Heart right ventricle (tissue), 16 donors: ENCODE measurements around the gene YPEL2. TPM values are rescaled to one million over a fixed set of nuclear protein-coding genes. Genes with fewer than 3 reads are reported as not detected.

Experiments used
- ATAC-seq, 8 donors: fragments of 200-7000 bp; cut with Tn5 transposase; one replicate each; pipeline ENCODE4 v1.9.1; 2020; ENCODE audit warnings: mild to moderate bottlenecking in 8 of 8, moderate library complexity in 8 of 8, moderate number of reproducible peaks in 1 of 8
- DNase-seq, 2 donors: peaks; one replicate each; pipeline ENCODE4 v3.0.0-alpha.2; 2020
- H3K27ac ChIP-seq, 10 donors: fragments of 200-600 bp; sonication (generic) in 2 of 10; one replicate each; pipeline versions ENCODE4 v1.5.0 to v1.8.0; 2020 to 2022; ENCODE audit warnings: mild to moderate bottlenecking in 3 of 10
- H3K27me3 ChIP-seq, 7 donors: fragments of 200-600 bp; one replicate each; pipeline ENCODE4 v1.8.0; 2021 to 2022; ENCODE audit warnings: mild to moderate bottlenecking in 2 of 7
- H3K36me3 ChIP-seq, 9 donors: fragments of 200-600 bp; sonication (generic) in 1 of 9; one replicate each; pipeline versions ENCODE4 v1.5.0 to v1.8.0; 2020 to 2022; ENCODE audit warnings: mild to moderate bottlenecking in 2 of 9
- H3K4me1 ChIP-seq, 9 donors: fragments of 200-600 bp; sonication (generic) in 1 of 9; one replicate each; pipeline versions ENCODE4 v1.5.0 to v1.8.0; 2020 to 2022; ENCODE audit warnings: mild to moderate bottlenecking in 4 of 9
- H3K4me3 ChIP-seq, 10 donors: fragments of 200-600 bp; sonication (generic) in 2 of 10; one replicate each; pipeline versions ENCODE4 v1.5.0 to v1.8.0; 2020 to 2022; ENCODE audit warnings: mild to moderate bottlenecking in 7 of 10, moderate library complexity in 2 of 10
- H3K9me3 ChIP-seq, 11 donors: fragments of 200-600 bp in 10 of 11; sonication (generic) in 2 of 11; one replicate each; pipeline versions ENCODE4 v1.5.0 to v1.8.0; 2013 to 2022; ENCODE audit warnings: mild to moderate bottlenecking in 2 of 11, control low read depth in 1 of 11, moderate library complexity in 1 of 11
- WGBS, 2 donors: extraction: QIAGEN DNeasy Blood & Tissue Kit; methylation state at CpG; one replicate each; pipeline ENCODE4 v1.1.7; 2013; ENCODE audit warnings: inconsistent platforms in 1 of 2; 5-methylcytosine and 5-hydroxymethylcytosine counted together
- intact Hi-C, 10 donors: fragments of 100-400 bp; cut with DNase I; formaldehyde crosslinking; loops; one replicate each; pipeline versions ENCODE4 v1.11.1 to v1.14.2; 2022
- polyA plus RNA-seq, 2 donors: library from polyadenylated mRNA; stranded (reverse); fragments of 200-250 nt; gene quantifications; one replicate each; pipeline ENCODE4 v1.2.3, GENCODE V29; 2013
- total RNA-seq, 10 donors: library from RNA; stranded (reverse); fragmentation: NEBNext Ultra II Directional in 3 of 10; extraction: Animal tissue kit (Norgen Biotek cat#: 25700) in 3 of 10; gene quantifications; one replicate each; pipeline versions ENCODE4 v1.2.1 to v1.2.4, GENCODE V29; 2021 to 2023
- TF ChIP-seq, protein P1 (sequence below), 9 donors: fragments of 200-600 bp; sonication (generic) in 2 of 9; IDR thresholded peaks; one replicate each; pipeline versions ENCODE4 v1.5.0 to v1.8.0; 2021 to 2022; ENCODE audit warnings: antibody characterized with exemption in 9 of 9, mild to moderate bottlenecking in 5 of 9, moderate library complexity in 1 of 9
- donor health status: Arrhythmogenic right ventricular cardiomyopathy.
- donor health status: ischemic (EF 13 %, LVEDD 7.1; RV severe dilation, severe dysfunction).
- donor health status: healthy with polysubstance abuse.
- donor health status: DM: no; HTN: yes; CAD: no.
- donor health status: DM: no; HTN: no; CAD: no.
- donor health status: ischemic (EF 25% LVEDD 6.9; RV normal size, moderate dysfunction).
- donor health status: ischemic (EF 25% LVEDD 5.7; RV mildly dilated, moderate dysfunction).
- donor health status: healthy.
- donor health status: DM: yes; HTN: yes; CAD: no.
- donor health status: Ischemic cardiomyopathy.
- donor health status: ischemic (EF 35%, LVEDD 5.7; RV mildly dilated, moderate dysfunction).
- donor health status: nonischemic (EF 11% LVEDD 7.7; RV severe dilation, severe dysfunction).
- donor health status: DM: yes; HTN: yes; CAD: no.
- donor health status: PGD.
- donor health status: ischemic (EF 29% LVEDD 5.4; RV normal size, mild dysfunction).
- donor health status: nonischemic (EF 23%, LVEDD 6.1; RV moderate dilation, normal function).

YPEL2 gene
- total and polyA plus RNA-seq, 12 donors = 5.0 to 57.1 (median 36.5) TPM

GRCh38 chr17:59378675-59379074 lies 47.2 kb downstream of the YPEL2 start:
- peak in 6 of 8 donors; percentile 20 to 48 (median 42) for ATAC-seq
- TF ChIP-seq, protein P1, sequence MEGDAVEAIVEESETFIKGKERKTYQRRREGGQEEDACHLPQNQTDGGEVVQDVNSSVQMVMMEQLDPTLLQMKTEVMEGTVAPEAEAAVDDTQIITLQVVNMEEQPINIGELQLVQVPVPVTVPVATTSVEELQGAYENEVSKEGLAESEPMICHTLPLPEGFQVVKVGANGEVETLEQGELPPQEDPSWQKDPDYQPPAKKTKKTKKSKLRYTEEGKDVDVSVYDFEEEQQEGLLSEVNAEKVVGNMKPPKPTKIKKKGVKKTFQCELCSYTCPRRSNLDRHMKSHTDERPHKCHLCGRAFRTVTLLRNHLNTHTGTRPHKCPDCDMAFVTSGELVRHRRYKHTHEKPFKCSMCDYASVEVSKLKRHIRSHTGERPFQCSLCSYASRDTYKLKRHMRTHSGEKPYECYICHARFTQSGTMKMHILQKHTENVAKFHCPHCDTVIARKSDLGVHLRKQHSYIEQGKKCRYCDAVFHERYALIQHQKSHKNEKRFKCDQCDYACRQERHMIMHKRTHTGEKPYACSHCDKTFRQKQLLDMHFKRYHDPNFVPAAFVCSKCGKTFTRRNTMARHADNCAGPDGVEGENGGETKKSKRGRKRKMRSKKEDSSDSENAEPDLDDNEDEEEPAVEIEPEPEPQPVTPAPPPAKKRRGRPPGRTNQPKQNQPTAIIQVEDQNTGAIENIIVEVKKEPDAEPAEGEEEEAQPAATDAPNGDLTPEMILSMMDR (IDR thresholded peaks at IDR 0.05) = no peak
- H3K27me3 ChIP-seq = no peaks in the 10 kb centered on the region
- intact Hi-C loops = loop anchor here in 2 of 10 donors (5.0 to 10.0 kb wide), 2 partner anchors 44 to 46 kb away; no protein-coding TSS in a partner anchor
- peak overlapping the region; percentile 11 to 97 (median 90) for H3K27ac ChIP-seq
- H3K4me3 ChIP-seq = peak overlapping the region in 1 of 10 donors; percentile 3
- H3K36me3 ChIP-seq = peaks cover 0 to 3% (median 0%) of the 10 kb centered on the region in 9 donors
- peaks cover 51 to 98% (median 91%) of the 10 kb centered on the region in 9 donors for H3K4me1 ChIP-seq
- peak in 1 of 2 donors; percentile 39 for DNase-seq
- 12 to 17% methylated on average over 4 of the region's 4 CpGs for WGBS, 2 donors
- no peaks in the 10 kb centered on the region for H3K9me3 ChIP-seq

- 76 to 91% methylated on average over 3 of the region's 3 CpGs for WGBS, 2 donors
- Histone ChIP-seq H3K27me3 (no peaks in the 10 kb centered on the region), H3K36me3 (peaks cover 0 to 3% (median 0%) of the 10 kb centered on the region in 9 donors), H3K4me1 (peaks cover 37 to 98% (median 79%) of the 10 kb centered on the region in 9 donors), H3K4me3 (no peak overlapping the region), H3K27ac (peak overlapping the region; percentile 74 to 97 (median 90)), H3K9me3 (no peaks in the 10 kb centered on the region)
- no peak for DNase-seq
- no peak for ATAC-seq
- TF ChIP-seq, protein P1 (IDR thresholded peaks at IDR 0.05) = no peak
- intact Hi-C loops = loop anchor here in 1 of 10 donors (5.0 kb wide), 1 partner anchor 42 kb away; no protein-coding TSS in a partner anchor
Measured at GRCh38 chr17:59380474-59380873, 49.0 kb downstream of the YPEL2 start.

GRCh38 chr17:59381716-59382570 lies 50.5 kb downstream of the YPEL2 start:
- TF ChIP-seq, protein P1 (IDR thresholded peaks at IDR 0.05) = no peak
- peaks cover 29 to 91% (median 68%) of the 10 kb centered on the region in 9 donors for H3K4me1 ChIP-seq
- peak; percentile 79 to 95 (median 90) for ATAC-seq

DNA sequence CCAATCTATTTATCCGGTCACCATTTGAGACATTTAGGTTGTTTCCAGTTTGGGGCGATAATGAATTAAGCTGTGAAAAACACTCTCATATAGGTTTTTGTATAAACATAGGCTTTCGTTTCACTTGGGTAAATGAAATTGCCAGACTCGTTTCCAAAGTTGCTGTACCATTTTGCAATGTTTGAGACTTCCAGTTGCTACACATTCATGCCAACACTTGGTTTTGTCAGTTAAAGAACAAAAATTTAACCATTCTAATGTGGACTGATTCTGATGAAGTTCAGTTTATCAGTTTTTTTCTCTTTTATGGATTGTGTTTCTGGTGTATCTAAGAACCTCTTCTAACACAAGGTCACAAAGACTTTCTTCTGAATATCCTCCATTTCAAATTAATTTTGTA lies 52.4 kb downstream of the YPEL2 start:
- Histone ChIP-seq H3K9me3 (no peaks in the 10 kb centered on the region), H3K36me3 (peaks cover 0 to 6% (median 0%) of the 10 kb centered on the region in 9 donors), H3K27me3 (no peaks in the 10 kb centered on the region), H3K4me3 (no peak overlapping the region), H3K27ac (peak overlapping the region in 6 of 10 donors; percentile 30 to 94 (median 46)), H3K4me1 (peaks cover 29 to 91% (median 62%) of the 10 kb centered on the region in 9 donors)
- TF ChIP-seq, protein P1 (IDR thresholded peaks at IDR 0.05) = no peak
- no peak for ATAC-seq
- DNase-seq = no peak
- WGBS, 2 donors = 92 to 96% methylated on average over 4 of the region's 4 CpGs
- intact Hi-C loops = loop anchor here in 1 of 10 donors (5.0 kb wide), 1 partner anchor 38 kb away; no protein-coding TSS in a partner anchor

More at GRCh38 chr17:59381716-59382570, 50.5 kb downstream of the YPEL2 start:
- Histone ChIP-seq H3K27ac (peak overlapping the region; percentile 74 to 97 (median 90)), H3K27me3 (no peaks in the 10 kb centered on the region), H3K4me3 (no peak overlapping the region), H3K9me3 (no peaks in the 10 kb centered on the region), H3K36me3 (peaks cover 0 to 3% (median 0%) of the 10 kb centered on the region in 9 donors)
- intact Hi-C loops = loop anchor here in 1 of 10 donors (5.0 kb wide), 1 partner anchor 40 kb away; no protein-coding TSS in a partner anchor
- peak; percentile 64 to 86 for DNase-seq
- WGBS, 2 donors = 32 to 35% methylated on average over 8 of the region's 8 CpGs
